Panc1 (cell line): ENCODE data around the gene CYP26B1. TPM values are rescaled to one million over a fixed set of nuclear protein-coding genes. Genes with fewer than 3 reads are reported as not detected.

Experiments
- ATAC-seq: fragments of 200-7000 bp; cut with Tn5 transposase; 2 replicates; pipeline ENCODE4 v1.9.1; 2020; ENCODE audit warnings: mild to moderate bottlenecking, moderate library complexity
- Bru-seq: library from RNA; stranded (reverse); fragments of 400-500 nt; gene quantifications from one replicate; lab custom pipeline; 2021; lab: Mats Ljungman, UMichigan
- BruChase-seq, 2 experiments: library from RNA; stranded (reverse); fragments of 400-500 nt; gene quantifications; one replicate each; lab custom pipeline; 2021; lab: Mats Ljungman, UMichigan
- BruUV-seq: library from RNA; stranded (reverse); fragments of 400-500 nt; replicated peaks from 2 replicates; lab custom pipeline; 2021; lab: Mats Ljungman, UMichigan
- CTCF ChIA-PET: fragments of 300-600 bp; sonication (Branson Sonifier 250); formaldehyde crosslinking; loops from one replicate; lab custom pipeline; 2022; ENCODE audit warnings: antibody characterized with exemption; lab: Charles Lee
- POLR2A ChIA-PET: fragments of 300-600 bp; sonication (Branson Sonifier 250); formaldehyde crosslinking; loops from one replicate; lab custom pipeline; 2022; ENCODE audit warnings: antibody characterized with exemption; lab: Charles Lee
- DNase-seq: peaks from one replicate; pipeline ENCODE4 v3.0.0-alpha.2; 2010; ENCODE audit warnings: low read depth, low spot score
- H3K27ac ChIP-seq: 2 replicates; pipeline ENCODE4 v1.5.1; 2011; ENCODE audit warnings: mild to moderate bottlenecking, low read length, inconsistent platforms
- H3K27me3 ChIP-seq: fragments of 200-500 bp; sonication (Bioruptor generic); 2 replicates; pipeline ENCODE4 v1.6.0; 2014; ENCODE audit warnings: low read length, inconsistent platforms; ENCODE audit not compliant: control insufficient read depth, insufficient read depth
- H3K36me3 ChIP-seq: fragments of 200-500 bp; sonication (Bioruptor generic); 2 replicates; pipeline ENCODE4 v1.5.1; 2014; ENCODE audit warnings: inconsistent platforms, mild to moderate bottlenecking, low read length, moderate library complexity; ENCODE audit not compliant: control insufficient read depth, insufficient read depth
- H3K4me1 ChIP-seq: 2 replicates; pipeline ENCODE4 v1.5.1; 2011; ENCODE audit warnings: inconsistent platforms, mild to moderate bottlenecking, low read length, moderate library complexity; ENCODE audit not compliant: control insufficient read depth, insufficient read depth
- H3K4me3 ChIP-seq, 2 experiments: 2 replicates each; pipeline ENCODE4 v1.5.1; 2011 to 2012; ENCODE audit warnings: low read depth in 2 of 2, low read length in 2 of 2, mild to moderate bottlenecking in 2 of 2, inconsistent platforms in 1 of 2, moderate library complexity in 1 of 2
- H3K9me3 ChIP-seq: fragments of 200-500 bp; sonication (Bioruptor generic); 2 replicates; pipeline ENCODE4 v1.5.1; 2014; ENCODE audit warnings: low read depth, mild to moderate bottlenecking, inconsistent platforms, low read length, moderate library complexity; ENCODE audit not compliant: control insufficient read depth, insufficient read depth
- POLR2AphosphoS5 ChIP-seq: IDR thresholded peaks from 2 replicates; pipeline ENCODE4 v1.6.1; 2012; ENCODE audit warnings: mild to moderate bottlenecking, low read depth, low read length, moderate library complexity
- SIN3A ChIP-seq: IDR thresholded peaks from 2 replicates; pipeline ENCODE4 v1.6.1; 2012; ENCODE audit warnings: low read depth, mild to moderate bottlenecking, low read length, moderate library complexity, borderline replicate concordance; ENCODE audit not compliant: insufficient read depth
- TCF7L2 ChIP-seq: IDR thresholded peaks from 2 replicates; pipeline ENCODE4 v1.6.1; 2011; ENCODE audit warnings: mild to moderate bottlenecking, low read depth, low read length, inconsistent platforms
- in situ Hi-C: cut with HindIII; loops from 2 replicates; pipeline ENCODE4 v1.10.0; 2016; ENCODE audit warnings: low sequenced_read_pairs, low pct_unique_long_range_greater_than_20kb
- intact Hi-C: fragments of 100-400 bp; cut with micrococcal nuclease; formaldehyde crosslinking; loops from one replicate; pipeline ENCODE4 v1.10.0; 2022; ENCODE audit not compliant: unreplicated experiment
- long read RNA-seq: library from polyadenylated mRNA; unstranded; transcript quantifications from one replicate; pipeline ENCODE4 v2.0.0, GENCODE V29; 2021; ENCODE audit not compliant: unreplicated experiment
- polyA plus RNA-seq: library from polyadenylated mRNA; unstranded; fragments of >200 nt; gene quantifications from one replicate; pipeline ENCODE4 v1.2.1, GENCODE V29; 2012; ENCODE audit warnings: missing spikeins; ENCODE audit not compliant: insufficient read length
- total RNA-seq: library from RNA; stranded (reverse); gene quantifications from one replicate; pipeline ENCODE4 v1.2.1, GENCODE V29; 2021; ENCODE audit not compliant: unreplicated experiment
- TF ChIP-seq, protein P1 (sequence below), 2 experiments: IDR thresholded peaks; 2 replicates each; pipeline ENCODE4 v1.6.1; 2011 to 2012; ENCODE audit warnings: low read depth in 2 of 2, control low read depth in 1 of 2, low read length in 1 of 2, mild to moderate bottlenecking in 1 of 2, moderate library complexity in 1 of 2; ENCODE audit not compliant: insufficient read depth in 1 of 2
- TF ChIP-seq, protein P2 (sequence below): fragments of 450-650 bp; IDR thresholded peaks from 2 replicates; pipeline ENCODE4 v1.5.1; 2017; ENCODE audit warnings: mild to moderate bottlenecking

Gene CYP26B1
- total RNA-seq (12.3 TPM), Bru-seq, nascent RNA (percentile 41 among the genes with signal in this experiment), BruChase-seq, experiment 1, labeled RNA remaining after a 2-hour chase (percentile 52 among the genes with signal in this experiment), BruChase-seq, experiment 2, labeled RNA remaining after a 6-hour chase (percentile 56 among the genes with signal in this experiment)
- polyA plus RNA-seq: 6.8 TPM
- long read RNA-seq, partial matches to known transcripts: 0 of 11 reads
- long read RNA-seq, other reads (novel, unspliced or antisense): 11 of 11 reads

- no TSS peak for BruUV-seq
- in situ Hi-C loops (no loop called here), intact Hi-C loops (no loop called here)
- H3K27me3 ChIP-seq: peaks cover 11% of the 10 kb centered on the region
- no peaks in the 10 kb centered on the region for H3K9me3 ChIP-seq
- peaks cover 22% of the 10 kb centered on the region for H3K4me1 ChIP-seq
- no peak within 1 kb of the TSS for H3K27ac ChIP-seq
- ATAC-seq: no peak
- DNase-seq: no peak
- TF ChIP-seq, protein P1, sequence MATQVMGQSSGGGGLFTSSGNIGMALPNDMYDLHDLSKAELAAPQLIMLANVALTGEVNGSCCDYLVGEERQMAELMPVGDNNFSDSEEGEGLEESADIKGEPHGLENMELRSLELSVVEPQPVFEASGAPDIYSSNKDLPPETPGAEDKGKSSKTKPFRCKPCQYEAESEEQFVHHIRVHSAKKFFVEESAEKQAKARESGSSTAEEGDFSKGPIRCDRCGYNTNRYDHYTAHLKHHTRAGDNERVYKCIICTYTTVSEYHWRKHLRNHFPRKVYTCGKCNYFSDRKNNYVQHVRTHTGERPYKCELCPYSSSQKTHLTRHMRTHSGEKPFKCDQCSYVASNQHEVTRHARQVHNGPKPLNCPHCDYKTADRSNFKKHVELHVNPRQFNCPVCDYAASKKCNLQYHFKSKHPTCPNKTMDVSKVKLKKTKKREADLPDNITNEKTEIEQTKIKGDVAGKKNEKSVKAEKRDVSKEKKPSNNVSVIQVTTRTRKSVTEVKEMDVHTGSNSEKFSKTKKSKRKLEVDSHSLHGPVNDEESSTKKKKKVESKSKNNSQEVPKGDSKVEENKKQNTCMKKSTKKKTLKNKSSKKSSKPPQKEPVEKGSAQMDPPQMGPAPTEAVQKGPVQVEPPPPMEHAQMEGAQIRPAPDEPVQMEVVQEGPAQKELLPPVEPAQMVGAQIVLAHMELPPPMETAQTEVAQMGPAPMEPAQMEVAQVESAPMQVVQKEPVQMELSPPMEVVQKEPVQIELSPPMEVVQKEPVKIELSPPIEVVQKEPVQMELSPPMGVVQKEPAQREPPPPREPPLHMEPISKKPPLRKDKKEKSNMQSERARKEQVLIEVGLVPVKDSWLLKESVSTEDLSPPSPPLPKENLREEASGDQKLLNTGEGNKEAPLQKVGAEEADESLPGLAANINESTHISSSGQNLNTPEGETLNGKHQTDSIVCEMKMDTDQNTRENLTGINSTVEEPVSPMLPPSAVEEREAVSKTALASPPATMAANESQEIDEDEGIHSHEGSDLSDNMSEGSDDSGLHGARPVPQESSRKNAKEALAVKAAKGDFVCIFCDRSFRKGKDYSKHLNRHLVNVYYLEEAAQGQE (IDR thresholded peaks at IDR 0.05; ENCODE audit: insufficient read depth in 1 of 2, low read depth in 2 of 2, low read length in 1 of 2): no peak
- TF ChIP-seq TCF7L2: no peak
- TF ChIP-seq, protein P2, sequence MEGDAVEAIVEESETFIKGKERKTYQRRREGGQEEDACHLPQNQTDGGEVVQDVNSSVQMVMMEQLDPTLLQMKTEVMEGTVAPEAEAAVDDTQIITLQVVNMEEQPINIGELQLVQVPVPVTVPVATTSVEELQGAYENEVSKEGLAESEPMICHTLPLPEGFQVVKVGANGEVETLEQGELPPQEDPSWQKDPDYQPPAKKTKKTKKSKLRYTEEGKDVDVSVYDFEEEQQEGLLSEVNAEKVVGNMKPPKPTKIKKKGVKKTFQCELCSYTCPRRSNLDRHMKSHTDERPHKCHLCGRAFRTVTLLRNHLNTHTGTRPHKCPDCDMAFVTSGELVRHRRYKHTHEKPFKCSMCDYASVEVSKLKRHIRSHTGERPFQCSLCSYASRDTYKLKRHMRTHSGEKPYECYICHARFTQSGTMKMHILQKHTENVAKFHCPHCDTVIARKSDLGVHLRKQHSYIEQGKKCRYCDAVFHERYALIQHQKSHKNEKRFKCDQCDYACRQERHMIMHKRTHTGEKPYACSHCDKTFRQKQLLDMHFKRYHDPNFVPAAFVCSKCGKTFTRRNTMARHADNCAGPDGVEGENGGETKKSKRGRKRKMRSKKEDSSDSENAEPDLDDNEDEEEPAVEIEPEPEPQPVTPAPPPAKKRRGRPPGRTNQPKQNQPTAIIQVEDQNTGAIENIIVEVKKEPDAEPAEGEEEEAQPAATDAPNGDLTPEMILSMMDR: no peak
- no peak for TF ChIP-seq SIN3A
- TF ChIP-seq POLR2AphosphoS5: no peak
- peak within 1 kb of the TSS; percentile 40 to 64 for H3K4me3 ChIP-seq
- ChIA-PET CTCF (no interaction called here), POLR2A (no interaction called here)
- no peaks in the 10 kb centered on the region; the same call in 1 of the 2 replicates for H3K36me3 ChIP-seq
These were observed at the start of gene CYP26B1 for GRCh38 chr2:72147303-72147971. CYP26B1 (minus strand) TSS chr2:72147862; CDS start chr2:72147834, 28 bp downstream.

DNA sequence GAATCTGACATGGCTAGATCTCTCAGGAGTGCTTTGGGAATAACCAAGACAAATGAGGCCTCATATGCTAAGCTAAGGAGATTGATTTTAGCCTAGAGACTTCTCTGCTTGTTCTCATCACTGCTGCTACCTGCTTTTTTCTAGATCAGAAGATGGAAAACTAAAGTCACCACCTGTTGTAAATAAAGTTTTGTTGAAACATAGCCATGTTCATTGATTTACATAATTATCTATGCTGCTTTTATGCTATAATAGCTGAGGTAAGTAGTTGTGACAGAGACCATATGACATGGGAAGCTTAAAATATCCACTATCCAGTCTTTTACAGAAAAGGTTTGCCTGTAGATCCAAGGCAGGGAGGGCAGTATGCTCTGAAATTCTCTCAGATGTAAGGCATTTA is 46.1 kb upstream of the CYP26B1 start:
- ATAC-seq (no peak), DNase-seq (no peak)
- BruUV-seq: no TSS peak
- POLR2A ChIA-PET: no interaction called here
- no peak for TF ChIP-seq POLR2AphosphoS5
- TF ChIP-seq, protein P2: no peak
- TF ChIP-seq, protein P1 (IDR thresholded peaks at IDR 0.05; ENCODE audit: insufficient read depth in 1 of 2, low read depth in 2 of 2, low read length in 1 of 2): no peak
- no peak for TF ChIP-seq TCF7L2
- TF ChIP-seq SIN3A: no peak
- Histone ChIP-seq H3K4me1 (no peaks in the 10 kb centered on the region), H3K27ac (no peak overlapping the region), H3K36me3 (no peaks in the 10 kb centered on the region), H3K4me3 (no peak overlapping the region), H3K9me3 (no peaks in the 10 kb centered on the region), H3K27me3 (no peaks in the 10 kb centered on the region)
- CTCF ChIA-PET: no interaction called here
- in situ Hi-C loops (no loop called here), intact Hi-C loops (no loop called here)
